Nephron (organoid): ENCODE results near the gene IGFBP7.

Experiments used
- H3K27ac Mint-ChIP-seq, 3 experiments: 2 replicates each; pipeline ENCODE4 v1.8.0; 2020; ENCODE audit warnings: mixed read lengths in 3 of 3, mild to moderate bottlenecking in 2 of 3, moderate library complexity in 1 of 3
- H3K27me3 Mint-ChIP-seq: 2 replicates; pipeline ENCODE4 v1.8.0; 2021; ENCODE audit warnings: low read depth, mild to moderate bottlenecking, moderate library complexity, mixed read lengths
- H3K36me3 Mint-ChIP-seq: 2 replicates; pipeline ENCODE4 v1.8.0; 2020; ENCODE audit warnings: low read depth, mixed read lengths
- H3K4me1 Mint-ChIP-seq: 2 replicates; pipeline ENCODE4 v1.8.0; 2020; ENCODE audit warnings: mixed read lengths
- H3K4me3 Mint-ChIP-seq, 3 experiments: 2 replicates each; pipeline ENCODE4 v1.8.0; 2020; ENCODE audit warnings: mild to moderate bottlenecking in 3 of 3, mixed read lengths in 3 of 3, moderate library complexity in 2 of 3
- H3K9me3 Mint-ChIP-seq: 2 replicates; pipeline ENCODE4 v1.8.0; 2020; ENCODE audit warnings: mixed read lengths
- CTCF ChIP-seq, 3 experiments: fragments of 200-600 bp; sonication (generic); IDR thresholded peaks; one replicate each; pipeline ENCODE4 v1.5.0; 2021; ENCODE audit warnings: antibody characterized with exemption in 3 of 3; ENCODE audit not compliant: unreplicated experiment in 3 of 3

Gene IGFBP7

GRCh38 chr4:57116245-57116644 is 6.1 kb upstream of the IGFBP7 start:
- peaks cover 3% of the 10 kb centered on the region for H3K9me3 Mint-ChIP-seq
- no peak overlapping the region for H3K4me3 Mint-ChIP-seq
- H3K4me1 Mint-ChIP-seq = peaks cover 40% of the 10 kb centered on the region
- H3K27ac Mint-ChIP-seq = peak overlapping the region in 1 of 3 experiments; percentile 8
- H3K27me3 Mint-ChIP-seq = peaks cover 23% of the 10 kb centered on the region
- TF ChIP-seq CTCF (IDR thresholded peaks at IDR 0.05; ENCODE audit: unreplicated experiment in 3 of 3) = no peak
- H3K36me3 Mint-ChIP-seq = no peaks in the 10 kb centered on the region

GRCh38 chr4:57114973-57115372 is 4.8 kb upstream of the IGFBP7 start:
- Mint-ChIP-seq H3K9me3 (no peaks in the 10 kb centered on the region), H3K27ac (peak overlapping the region in 2 of 3 experiments; percentile 10 to 15), H3K36me3 (no peaks in the 10 kb centered on the region), H3K27me3 (peaks cover 31% of the 10 kb centered on the region), H3K4me3 (no peak overlapping the region), H3K4me1 (peaks cover 48% of the 10 kb centered on the region)
- no peak for TF ChIP-seq CTCF (IDR thresholded peaks at IDR 0.05; ENCODE audit: unreplicated experiment in 3 of 3)

GRCh38 chr4:57113870-57114269 is 3.7 kb upstream of the IGFBP7 start:
- peak overlapping the region in 2 of 3 experiments; percentile 22 to 100 for H3K27ac Mint-ChIP-seq
- no peak for TF ChIP-seq CTCF (IDR thresholded peaks at IDR 0.05; ENCODE audit: unreplicated experiment in 3 of 3)
- H3K27me3 Mint-ChIP-seq = peaks cover 38% of the 10 kb centered on the region
- peak overlapping the region in 2 of 3 experiments; percentile 12 to 16 for H3K4me3 Mint-ChIP-seq
- no peaks in the 10 kb centered on the region for H3K36me3 Mint-ChIP-seq
- H3K9me3 Mint-ChIP-seq = no peaks in the 10 kb centered on the region
- peaks cover 38% of the 10 kb centered on the region for H3K4me1 Mint-ChIP-seq

GRCh38 chr4:57110640-57111511 is 691 bp upstream of the IGFBP7 start:
- peaks cover 3% of the 10 kb centered on the region for H3K36me3 Mint-ChIP-seq
- H3K4me3 Mint-ChIP-seq = peak overlapping the region; percentile 92 to 99 (median 98)
- no peaks in the 10 kb centered on the region for H3K9me3 Mint-ChIP-seq
- H3K27ac Mint-ChIP-seq = peak overlapping the region; percentile 99 to 100 (median 100)
- H3K27me3 Mint-ChIP-seq = peaks cover 53% of the 10 kb centered on the region
- H3K4me1 Mint-ChIP-seq = peaks cover 36% of the 10 kb centered on the region
- TF ChIP-seq CTCF (IDR thresholded peaks at IDR 0.05; ENCODE audit: unreplicated experiment in 3 of 3) = no peak

GRCh38 chr4:57109411-57109846 is 756 bp downstream of the IGFBP7 start:
- Mint-ChIP-seq H3K27me3 (peaks cover 53% of the 10 kb centered on the region), H3K4me1 (peaks cover 29% of the 10 kb centered on the region), H3K9me3 (no peaks in the 10 kb centered on the region), H3K27ac (peak overlapping the region; percentile 87 to 93 (median 93)), H3K36me3 (peaks cover 6% of the 10 kb centered on the region), H3K4me3 (peak overlapping the region; percentile 82 to 91 (median 90))
- no peak for TF ChIP-seq CTCF (IDR thresholded peaks at IDR 0.05; ENCODE audit: unreplicated experiment in 3 of 3)
